ENCODE measurements around the gene CST9L. TPM values are rescaled to one million over a fixed set of nuclear protein-coding genes. Genes with fewer than 3 reads are reported as not detected.
A peak's percentile ranks its signal among the peaks of the same experiment; 100 is the strongest.

The CST9L gene
- not detected for total RNA-seq

DNA sequence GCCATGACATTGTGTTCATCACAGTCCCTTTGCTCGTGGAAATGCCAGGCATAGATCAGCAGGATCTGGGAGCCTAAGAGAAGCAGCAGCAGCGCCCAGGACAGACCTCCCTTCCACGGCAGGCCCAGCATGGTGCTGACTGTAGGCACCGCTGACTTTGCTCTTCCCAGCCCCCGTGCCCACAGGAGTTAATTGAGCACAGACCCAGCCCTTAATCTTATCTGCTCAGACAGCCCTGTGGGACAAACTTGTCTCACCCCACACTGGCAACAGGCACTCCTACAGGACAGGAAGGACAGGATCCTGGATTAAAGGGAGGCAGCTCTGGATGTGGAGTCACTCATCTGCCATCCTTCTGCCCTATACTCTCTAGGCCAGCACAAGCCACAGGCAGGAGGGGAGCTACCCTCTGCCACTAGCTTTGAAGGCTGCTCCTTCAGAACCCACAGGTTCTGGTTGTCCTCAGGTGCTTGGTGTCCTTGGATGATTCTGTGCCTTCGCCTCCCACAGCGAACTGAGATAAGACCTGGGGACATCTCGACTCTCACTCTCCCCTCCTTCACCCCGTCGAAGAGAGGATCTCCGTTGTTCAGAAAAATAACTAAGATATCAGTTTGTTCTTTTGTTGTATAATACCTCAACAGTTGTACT lies at the start of gene CST9L:
CST9L (minus strand) TSS at position 165 of the 651 bp plus-strand sequence; CDS start at position 131, 34 bp downstream.
- DNase-seq (ENCODE audit: low spot score) = no peak

DNA sequence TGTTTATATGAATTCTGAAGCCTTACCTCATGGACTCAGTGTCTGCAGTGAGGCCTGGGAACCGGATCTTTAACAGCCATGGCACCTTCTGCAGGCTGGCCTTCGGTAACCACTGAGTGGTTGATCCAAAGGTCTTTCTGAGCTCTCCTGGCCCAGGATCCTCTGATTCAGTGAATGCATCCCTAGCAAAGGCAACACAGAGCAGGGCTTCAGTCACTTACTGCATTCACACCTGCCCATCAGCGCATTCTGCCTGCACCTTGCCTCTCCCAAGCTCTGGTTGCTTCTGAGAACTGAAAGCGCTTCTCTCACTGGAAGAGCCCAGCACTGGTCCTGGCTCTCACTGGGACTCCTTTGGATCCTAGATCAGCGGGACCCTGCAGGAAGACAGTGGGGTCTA lies 45.9 kb upstream of the CST9L start:
- DNase-seq (ENCODE audit: low spot score) (no peak), ATAC-seq (no peak)

More for the DNA sequence above, at the start of gene CST9L:
- ATAC-seq = no peak

DNA sequence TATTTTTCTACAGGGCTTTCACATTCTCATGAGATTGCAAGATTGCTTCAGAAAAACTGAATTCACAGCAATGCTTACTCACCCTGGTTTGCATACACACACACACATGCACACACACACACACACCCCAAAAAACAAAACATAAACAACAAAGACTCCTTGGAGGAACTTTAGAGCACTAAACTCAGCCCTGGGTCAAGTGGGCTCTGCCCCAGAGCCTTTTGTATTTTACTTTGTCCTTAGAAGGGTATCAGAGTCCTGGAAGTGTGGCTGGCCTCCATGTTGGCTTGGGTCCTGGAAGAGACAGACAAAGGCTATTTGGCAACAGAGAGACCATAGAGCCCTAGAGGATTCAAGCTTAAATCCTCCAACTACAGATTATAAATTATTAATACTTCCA lies 45.4 kb upstream of the CST9L start:
- ATAC-seq (no peak), DNase-seq (ENCODE audit: low spot score) (no peak)

DNA sequence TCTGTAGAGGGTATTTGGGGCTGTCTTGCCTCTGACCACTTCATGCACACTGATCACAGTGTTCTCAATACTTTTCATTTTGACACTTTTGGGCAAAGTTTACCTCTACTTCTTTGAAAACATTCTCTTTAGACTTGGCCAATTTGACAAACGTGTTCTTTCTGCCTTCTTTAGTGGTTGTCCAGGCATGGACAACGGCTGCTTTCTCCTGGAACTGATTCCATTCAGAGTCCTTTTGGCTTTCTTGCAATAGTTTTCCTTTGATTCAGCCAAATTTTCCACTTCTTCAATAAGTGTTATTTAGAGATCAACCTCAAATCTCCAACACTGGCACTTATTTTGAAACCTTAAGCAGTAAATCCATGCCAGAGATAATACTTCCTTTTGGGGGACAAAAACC lies 44.1 kb upstream of the CST9L start:
- ATAC-seq (no peak), DNase-seq (ENCODE audit: low spot score) (no peak)

GRCh38 chr20:23609486-23610109 lies 41.3 kb upstream of the CST9L start:
- ATAC-seq (no peak), DNase-seq (ENCODE audit: low spot score) (no peak)

- ATAC-seq (no peak), DNase-seq (ENCODE audit: low spot score) (no peak)
Measured at GRCh38 chr20:23608251-23608846, 40.1 kb upstream of the CST9L start.

- no peak for ATAC-seq
- no peak for DNase-seq (ENCODE audit: low spot score)
Measured at GRCh38 chr20:23607497-23608245, 39.4 kb upstream of the CST9L start.

DNA sequence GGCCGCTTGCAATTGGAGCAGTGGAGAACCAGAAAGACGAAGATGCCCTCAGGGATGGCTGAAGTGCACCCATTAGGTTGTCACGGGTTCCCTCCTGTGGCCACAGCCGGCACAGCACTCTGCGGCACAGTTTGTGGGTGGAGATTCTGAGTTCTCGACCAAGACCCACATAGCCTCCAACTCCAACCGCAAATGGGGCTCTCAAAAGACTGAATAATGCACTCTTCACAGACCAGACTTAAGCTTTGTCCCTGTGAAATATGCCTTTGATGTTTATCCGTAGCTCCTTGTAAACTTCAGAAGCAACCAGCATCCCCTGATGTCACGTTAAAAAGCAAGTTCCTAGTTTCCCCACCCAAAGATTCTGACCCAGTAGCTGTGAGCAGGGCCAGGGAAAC lies 38.4 kb upstream of the CST9L start:
- ATAC-seq (peak; percentile 98), DNase-seq (ENCODE audit: low spot score) (peak; percentile 73)

DNA sequence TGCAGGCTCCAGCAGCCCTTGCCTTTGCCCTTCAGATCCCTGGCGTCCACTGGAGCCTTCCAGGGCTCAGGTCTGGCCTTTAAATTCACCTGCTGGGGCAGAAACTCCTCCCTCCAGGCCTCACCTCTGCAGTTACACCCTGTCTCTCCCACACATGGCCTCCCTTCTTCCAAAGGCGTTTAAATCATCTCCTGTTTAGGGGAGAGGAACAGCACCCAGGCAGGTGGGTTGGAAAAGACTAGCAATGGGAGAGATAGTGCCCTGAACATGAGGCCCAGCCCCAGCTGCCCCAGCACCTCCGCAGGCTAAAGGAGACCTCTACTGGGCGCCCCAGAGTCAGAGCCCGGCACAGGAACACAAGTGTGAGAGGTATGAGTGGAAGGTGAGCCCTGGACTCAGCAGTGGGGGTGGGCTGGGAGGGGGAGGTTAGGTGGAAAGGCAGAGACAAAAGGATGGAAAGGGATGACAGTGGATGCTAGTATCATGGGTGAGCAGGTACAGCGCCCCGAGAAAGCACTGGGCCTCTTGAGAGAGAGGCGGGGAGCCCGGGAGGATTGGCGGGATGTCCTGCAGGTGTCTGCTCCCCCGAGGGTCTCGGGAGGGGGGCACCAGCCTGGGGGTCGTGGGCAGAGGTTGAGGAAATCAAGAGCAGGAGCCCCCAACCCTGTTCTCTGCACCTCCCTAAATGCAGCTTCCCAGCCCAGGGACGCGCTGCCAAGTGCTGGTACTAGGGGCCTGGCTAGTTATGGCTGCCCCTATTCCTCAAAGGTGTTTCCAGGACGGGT lies 37.8 kb upstream of the CST9L start, which contains the start of gene CST9:
CST9 (minus strand) TSS at position 51 of the 785 bp plus-strand sequence. CDS start 53 bp downstream, outside the sequence.
- ATAC-seq (no peak), DNase-seq (ENCODE audit: low spot score) (no peak)

GRCh38 chr20:23604306-23604705 lies 36.0 kb upstream of the CST9L start:
- ATAC-seq (no peak), DNase-seq (ENCODE audit: low spot score) (no peak)

DNA sequence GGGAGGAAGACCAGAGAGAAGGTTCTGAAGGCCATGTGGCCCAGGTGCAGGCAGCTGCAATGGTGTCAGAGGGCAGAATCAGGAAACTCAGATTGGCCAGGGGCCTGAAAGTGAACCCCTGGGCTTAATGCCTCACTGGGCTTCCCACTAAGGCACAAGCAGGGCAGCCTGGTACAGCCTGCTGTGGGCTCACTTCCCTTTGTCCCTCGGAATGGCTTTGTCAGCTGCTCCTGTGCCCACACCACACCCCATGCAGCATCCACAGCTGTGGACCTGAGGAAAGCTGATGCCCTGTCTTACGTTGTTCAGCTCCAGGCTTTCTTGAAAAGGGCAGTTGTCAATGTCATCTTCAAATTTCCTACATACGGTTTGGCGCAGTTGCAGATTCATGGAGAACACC lies 35.0 kb upstream of the CST9L start:
- no peak for ATAC-seq
- DNase-seq (ENCODE audit: low spot score) = no peak

- DNase-seq (ENCODE audit: low spot score) (no peak), ATAC-seq (no peak)
Measured at GRCh38 chr20:23602699-23603098, 34.4 kb upstream of the CST9L start.

- DNase-seq (ENCODE audit: low spot score) (no peak), ATAC-seq (no peak)
Measured at GRCh38 chr20:23602241-23602640, 34.0 kb upstream of the CST9L start.

DNA sequence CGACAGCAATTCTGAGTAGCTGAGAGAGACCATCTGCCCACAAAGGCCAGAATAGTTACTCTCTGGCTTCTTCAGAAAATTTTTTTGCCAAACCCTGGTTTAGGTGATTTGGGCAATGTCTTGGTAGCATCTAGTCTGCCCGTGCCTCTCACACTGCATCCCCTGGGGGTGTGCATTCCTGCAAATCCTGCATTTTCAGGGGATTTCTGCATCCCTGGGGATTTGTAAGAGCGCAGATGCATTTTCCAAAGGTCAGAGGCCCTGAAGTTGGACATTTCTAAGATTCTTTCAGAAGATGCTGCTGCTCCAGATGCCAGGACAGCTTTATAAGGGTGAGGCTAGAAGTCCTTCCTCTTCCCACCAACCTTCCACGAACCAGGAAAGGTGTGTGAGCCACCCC lies 33.4 kb upstream of the CST9L start:
- DNase-seq (ENCODE audit: low spot score) (no peak), ATAC-seq (no peak)

- no peak for ATAC-seq
- DNase-seq (ENCODE audit: low spot score) = no peak
Measured at GRCh38 chr20:23598481-23598880, 30.2 kb upstream of the CST9L start.

DNA sequence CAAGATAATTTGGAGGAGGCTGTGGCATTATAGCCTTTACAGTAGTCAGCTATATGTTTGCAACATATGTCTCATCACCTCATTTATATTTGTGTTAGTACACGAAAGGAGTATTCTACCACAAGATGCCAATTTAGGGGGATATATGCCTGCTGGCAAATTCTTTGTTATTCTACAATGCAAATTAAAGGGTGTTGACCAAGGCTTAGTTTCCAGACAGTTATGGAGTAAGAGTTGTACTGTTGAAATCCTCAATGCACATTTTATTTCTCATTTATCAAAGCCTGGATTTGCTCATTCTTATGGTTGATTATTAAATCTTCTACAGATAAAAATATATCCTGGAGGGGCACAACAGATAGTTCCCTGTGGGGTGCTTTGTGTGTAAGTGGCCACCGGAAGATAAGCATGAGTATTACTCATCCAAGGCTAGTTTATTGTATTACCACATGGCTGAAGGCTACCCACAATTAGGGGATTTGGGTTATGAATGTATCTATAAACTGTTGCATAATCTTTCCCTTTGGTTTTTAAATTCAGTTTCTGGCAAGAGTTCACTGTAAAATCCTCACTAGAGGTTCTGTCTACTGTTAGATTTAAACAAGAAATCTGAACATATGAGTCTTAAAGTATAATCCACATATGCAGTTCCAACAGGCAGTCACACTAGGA lies 28.4 kb upstream of the CST9L start:
- ATAC-seq (no peak), DNase-seq (ENCODE audit: low spot score) (no peak)

GRCh38 chr20:23595941-23596340 lies 27.7 kb upstream of the CST9L start:
- no peak for DNase-seq (ENCODE audit: low spot score)
- ATAC-seq = no peak

DNA sequence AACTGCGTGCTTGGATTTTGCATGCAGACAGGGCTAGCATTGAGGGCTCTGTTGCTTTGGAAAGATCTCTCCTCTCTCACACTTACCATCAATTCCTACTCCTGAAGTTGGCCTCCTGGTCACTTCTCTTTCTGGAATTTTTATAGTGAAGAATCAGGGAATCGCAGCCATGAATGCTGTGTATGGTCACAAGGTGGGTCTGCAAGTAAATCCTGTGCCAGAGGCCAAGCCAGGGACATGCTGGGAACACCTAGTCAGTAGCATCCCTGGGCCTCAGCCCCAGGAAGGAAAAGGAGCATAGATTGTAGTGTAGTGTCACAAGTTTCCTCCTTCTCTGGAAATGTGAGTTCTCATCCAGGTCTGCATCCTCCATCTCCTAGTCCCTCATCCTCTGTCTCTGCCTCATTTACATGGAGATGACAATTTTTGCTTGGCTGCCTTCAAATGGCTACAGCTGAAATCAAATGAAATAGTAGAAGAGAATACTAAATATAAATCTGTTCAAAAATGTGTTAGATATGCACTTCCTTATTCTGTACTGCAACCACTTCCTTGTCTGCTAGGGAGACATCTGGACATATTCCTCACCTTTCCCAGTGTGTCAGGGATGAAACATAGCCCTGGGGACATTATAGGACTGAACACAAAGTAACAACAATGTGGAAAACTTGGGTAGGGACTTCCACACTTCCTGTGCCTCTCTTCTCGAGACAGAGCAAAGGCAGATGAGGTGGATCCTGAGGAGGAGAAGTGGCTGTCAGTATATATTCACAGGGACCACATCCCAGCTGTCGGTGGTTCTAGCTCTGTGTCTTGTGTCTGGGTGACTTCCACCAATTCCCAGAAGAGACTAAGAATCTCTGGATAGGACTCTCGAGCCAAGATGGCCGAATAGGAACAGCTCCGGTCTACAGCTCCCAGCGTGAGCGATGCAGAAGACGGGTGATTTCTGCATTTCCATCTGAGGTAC lies 20.4 kb upstream of the CST9L start:
- ATAC-seq = no peak
- DNase-seq (ENCODE audit: low spot score) = no peak

- ATAC-seq = no peak
- no peak for DNase-seq (ENCODE audit: low spot score)
Measured at GRCh38 chr20:23587631-23588030, 19.3 kb upstream of the CST9L start.
